Upper lobe of right lung (tissue), 1 donor: ENCODE data around the gene LRMDA. TPM values are rescaled to one million over a fixed set of nuclear protein-coding genes. Genes with fewer than 3 reads are reported as not detected.

ENCODE experiments used
- ATAC-seq: fragments of 200-7000 bp; cut with Tn5 transposase; one replicate; pipeline ENCODE4 v1.9.1; 2020; ENCODE audit warnings: mild to moderate bottlenecking, moderate library complexity
- DNase-seq: peaks from one replicate; pipeline ENCODE4 v3.0.0-alpha.2; 2020
- H3K27ac ChIP-seq: fragments of 200-600 bp; one replicate; pipeline ENCODE4 v1.8.0; 2022
- H3K27me3 ChIP-seq: fragments of 200-600 bp; one replicate; pipeline ENCODE4 v1.8.0; 2022; ENCODE audit warnings: mild to moderate bottlenecking
- H3K36me3 ChIP-seq: fragments of 200-600 bp; one replicate; pipeline ENCODE4 v1.8.0; 2022
- H3K4me1 ChIP-seq: fragments of 200-600 bp; one replicate; pipeline ENCODE4 v1.8.0; 2022
- H3K4me3 ChIP-seq: fragments of 200-600 bp; one replicate; pipeline ENCODE4 v1.8.0; 2022; ENCODE audit warnings: mild to moderate bottlenecking
- H3K9me3 ChIP-seq: fragments of 200-600 bp; one replicate; pipeline ENCODE4 v1.8.0; 2022
- intact Hi-C: fragments of 100-400 bp; cut with DNase I; formaldehyde crosslinking; loops from one replicate; pipeline ENCODE4 v1.11.0; 2022
- total RNA-seq: library from RNA; stranded (reverse); fragmentation: NEBNext Ultra II Directional; extraction: Animal tissue kit (Norgen Biotek cat#: 25700); gene quantifications from one replicate; pipeline ENCODE4 v1.2.1, GENCODE V29; 2021
- TF ChIP-seq, protein P1 (sequence below): fragments of 200-600 bp; IDR thresholded peaks from one replicate; pipeline ENCODE4 v1.8.0; 2022; ENCODE audit warnings: antibody characterized with exemption
- donor health status: DM: no; HTN: yes; CAD: no; lungs with severe emphysema.

Gene LRMDA
- total RNA-seq, 1 donor from 2014 or later = 20.0 TPM

DNA sequence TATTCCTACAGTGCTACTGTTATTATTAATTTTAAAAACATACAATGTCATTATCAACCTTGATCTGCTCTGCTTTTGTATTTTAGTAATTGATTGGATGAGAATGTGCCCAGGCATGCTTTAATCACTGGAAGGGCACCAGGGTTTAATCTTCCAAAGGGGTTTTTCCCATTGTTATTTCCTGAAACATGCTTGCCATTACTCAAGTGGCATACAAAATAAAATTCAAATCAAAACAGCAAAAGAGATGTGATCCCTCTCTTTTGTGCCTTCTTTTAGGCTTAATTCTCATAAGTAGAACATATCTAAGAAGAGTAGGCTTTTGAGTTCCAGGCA, 963.3 kb downstream of the LRMDA start:
- Histone ChIP-seq H3K36me3 (no peaks in the 10 kb centered on the region), H3K9me3 (no peaks in the 10 kb centered on the region), H3K4me1 (no peaks in the 10 kb centered on the region), H3K4me3 (no peak overlapping the region), H3K27ac (no peak overlapping the region), H3K27me3 (no peaks in the 10 kb centered on the region)
- DNase-seq (no peak), ATAC-seq (no peak)
- intact Hi-C loops = no loop called here
- TF ChIP-seq, protein P1, sequence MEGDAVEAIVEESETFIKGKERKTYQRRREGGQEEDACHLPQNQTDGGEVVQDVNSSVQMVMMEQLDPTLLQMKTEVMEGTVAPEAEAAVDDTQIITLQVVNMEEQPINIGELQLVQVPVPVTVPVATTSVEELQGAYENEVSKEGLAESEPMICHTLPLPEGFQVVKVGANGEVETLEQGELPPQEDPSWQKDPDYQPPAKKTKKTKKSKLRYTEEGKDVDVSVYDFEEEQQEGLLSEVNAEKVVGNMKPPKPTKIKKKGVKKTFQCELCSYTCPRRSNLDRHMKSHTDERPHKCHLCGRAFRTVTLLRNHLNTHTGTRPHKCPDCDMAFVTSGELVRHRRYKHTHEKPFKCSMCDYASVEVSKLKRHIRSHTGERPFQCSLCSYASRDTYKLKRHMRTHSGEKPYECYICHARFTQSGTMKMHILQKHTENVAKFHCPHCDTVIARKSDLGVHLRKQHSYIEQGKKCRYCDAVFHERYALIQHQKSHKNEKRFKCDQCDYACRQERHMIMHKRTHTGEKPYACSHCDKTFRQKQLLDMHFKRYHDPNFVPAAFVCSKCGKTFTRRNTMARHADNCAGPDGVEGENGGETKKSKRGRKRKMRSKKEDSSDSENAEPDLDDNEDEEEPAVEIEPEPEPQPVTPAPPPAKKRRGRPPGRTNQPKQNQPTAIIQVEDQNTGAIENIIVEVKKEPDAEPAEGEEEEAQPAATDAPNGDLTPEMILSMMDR = no peak

DNA sequence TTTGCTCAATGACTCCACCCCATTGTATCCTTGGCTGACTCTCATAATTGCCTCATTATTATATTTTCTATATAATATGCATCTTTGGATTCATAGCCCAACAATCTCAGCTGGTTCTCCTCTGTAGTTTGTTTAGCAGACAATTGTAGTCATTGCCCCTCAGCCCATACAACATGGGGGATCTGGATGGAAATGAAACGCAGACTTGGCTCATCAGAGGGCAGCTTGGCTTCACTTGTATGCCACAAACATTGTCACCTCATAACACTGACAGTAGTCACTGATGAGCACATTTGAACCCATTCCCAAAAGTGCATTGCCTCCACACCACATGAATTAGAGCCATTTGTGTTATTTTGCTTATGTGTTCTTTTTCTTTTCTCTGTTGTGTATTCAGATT, 963.8 kb downstream of the LRMDA start:
- no peaks in the 10 kb centered on the region for H3K9me3 ChIP-seq
- intact Hi-C loops = no loop called here
- H3K27me3 ChIP-seq = no peaks in the 10 kb centered on the region
- TF ChIP-seq, protein P1 = no peak
- H3K4me3 ChIP-seq = no peak overlapping the region
- H3K27ac ChIP-seq = no peak overlapping the region
- ATAC-seq (no peak), DNase-seq (no peak)
- H3K4me1 ChIP-seq = no peaks in the 10 kb centered on the region
- H3K36me3 ChIP-seq = no peaks in the 10 kb centered on the region

DNA sequence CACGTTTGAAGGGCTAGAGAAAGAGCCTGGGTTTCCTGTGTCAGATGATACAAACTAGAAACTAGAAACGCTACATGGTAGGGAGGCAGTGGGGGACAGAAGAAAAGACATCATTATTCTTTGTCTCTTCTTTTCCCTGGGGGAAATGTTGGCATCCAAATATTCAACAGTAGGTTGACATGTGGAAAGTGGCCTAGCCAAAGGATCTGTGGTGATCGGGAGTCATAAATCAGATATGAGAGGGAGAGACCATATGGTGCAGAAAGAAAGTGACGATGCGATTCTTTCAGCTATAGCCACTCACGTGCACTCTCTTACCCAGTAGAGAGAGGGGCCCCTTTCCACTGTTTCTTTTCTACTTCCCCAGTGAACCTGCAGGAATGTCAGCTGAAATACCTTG, 964.7 kb downstream of the LRMDA start:
- no peak for ATAC-seq
- Histone ChIP-seq H3K27me3 (no peaks in the 10 kb centered on the region), H3K36me3 (no peaks in the 10 kb centered on the region), H3K9me3 (no peaks in the 10 kb centered on the region), H3K4me3 (no peak overlapping the region), H3K27ac (no peak overlapping the region), H3K4me1 (no peaks in the 10 kb centered on the region)
- intact Hi-C loops = no loop called here
- no peak for DNase-seq
- TF ChIP-seq, protein P1 = no peak

DNA sequence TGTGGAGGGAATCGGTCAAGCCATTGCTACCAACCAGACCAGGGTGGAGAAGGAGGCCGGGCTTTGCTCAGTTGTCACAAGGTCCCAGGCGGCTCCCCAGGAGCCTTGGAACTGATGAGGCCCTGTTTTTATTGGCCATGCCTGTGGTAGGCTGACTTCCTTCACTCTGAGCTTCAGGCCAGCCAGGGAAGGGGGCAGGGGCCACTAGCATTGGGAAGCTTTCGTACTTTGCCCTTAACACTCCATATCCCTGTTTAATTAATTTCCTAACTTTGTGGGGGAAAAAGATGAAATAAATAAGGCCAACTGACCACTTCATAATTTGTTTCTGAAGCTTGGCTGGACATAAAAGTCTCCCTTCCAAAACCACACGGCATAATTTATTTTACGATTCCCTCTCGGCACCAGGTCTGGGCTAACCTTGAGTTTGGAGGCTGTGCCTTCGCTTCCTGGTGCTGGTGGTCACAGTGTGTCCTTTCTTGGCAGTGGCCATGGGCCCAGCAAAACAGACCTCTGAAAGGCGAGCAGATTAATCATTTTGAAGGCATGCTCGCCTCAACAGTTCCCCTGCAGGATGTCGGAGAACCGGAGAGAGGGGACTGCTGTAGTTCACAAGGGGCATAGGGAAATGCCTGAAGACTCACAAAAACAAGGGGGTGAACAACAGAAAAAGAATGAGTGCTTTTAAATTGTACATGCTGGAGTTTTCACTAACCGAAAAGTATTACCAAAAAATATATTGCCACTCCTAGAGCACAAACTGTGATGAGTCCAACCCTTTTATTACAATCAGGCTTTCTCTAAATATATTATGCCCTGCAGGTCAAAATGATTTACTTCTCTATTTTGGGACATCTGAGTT, 966.0 kb downstream of the LRMDA start:
- TF ChIP-seq, protein P1 = no peak

DNA sequence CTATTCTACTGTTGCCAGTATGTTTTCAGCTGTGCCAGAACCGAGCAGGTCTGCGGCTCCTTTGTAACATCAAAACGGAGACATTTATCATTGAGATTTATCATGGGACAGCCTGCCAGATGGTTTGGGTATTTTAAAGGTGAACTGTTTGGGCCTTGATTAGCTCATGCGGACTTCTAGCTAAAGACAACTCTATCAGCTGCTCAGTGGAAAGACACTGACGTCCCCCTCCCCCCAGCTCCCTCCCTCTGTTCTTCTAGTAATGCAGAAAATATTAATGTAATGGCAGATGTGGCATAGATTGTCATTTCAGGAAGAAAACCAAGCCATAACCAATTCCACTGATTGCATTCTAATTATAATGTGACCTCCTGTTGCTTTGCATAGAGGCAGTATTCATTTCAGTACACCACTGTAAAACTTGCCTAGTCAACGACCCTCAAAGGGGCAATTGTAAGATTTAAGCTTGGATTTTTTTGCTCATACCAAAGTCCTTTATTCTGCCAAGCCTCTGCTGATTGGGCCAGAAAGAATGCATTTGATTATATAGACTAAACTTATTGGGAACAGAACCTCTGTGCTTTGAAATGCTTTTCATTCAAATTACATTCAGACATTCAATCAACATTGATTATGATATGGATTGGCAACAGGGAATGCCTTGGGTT, 966.8 kb downstream of the LRMDA start:
- TF ChIP-seq, protein P1 = no peak
- Histone ChIP-seq H3K9me3 (no peaks in the 10 kb centered on the region), H3K4me1 (no peaks in the 10 kb centered on the region), H3K36me3 (no peaks in the 10 kb centered on the region), H3K4me3 (no peak overlapping the region), H3K27me3 (no peaks in the 10 kb centered on the region), H3K27ac (no peak overlapping the region)
- DNase-seq = no peak
- ATAC-seq = no peak
- intact Hi-C loops = no loop called here

More for the DNA sequence above, 966.0 kb downstream of the LRMDA start:
- H3K27me3 ChIP-seq = no peaks in the 10 kb centered on the region
- H3K9me3 ChIP-seq = no peaks in the 10 kb centered on the region
- no peaks in the 10 kb centered on the region for H3K36me3 ChIP-seq
- H3K4me1 ChIP-seq = no peaks in the 10 kb centered on the region
- H3K27ac ChIP-seq = no peak overlapping the region
- H3K4me3 ChIP-seq = no peak overlapping the region
- intact Hi-C loops = no loop called here
- DNase-seq (no peak), ATAC-seq (no peak)
